ENCODE measurements around the gene DNAJA3.
"Not testable (repeated sequence)": the region's sequence is repeated elsewhere in the genome, so short reads cannot be mapped to it uniquely, and the experiment has no call there.

DNAJA3 gene

DNA sequence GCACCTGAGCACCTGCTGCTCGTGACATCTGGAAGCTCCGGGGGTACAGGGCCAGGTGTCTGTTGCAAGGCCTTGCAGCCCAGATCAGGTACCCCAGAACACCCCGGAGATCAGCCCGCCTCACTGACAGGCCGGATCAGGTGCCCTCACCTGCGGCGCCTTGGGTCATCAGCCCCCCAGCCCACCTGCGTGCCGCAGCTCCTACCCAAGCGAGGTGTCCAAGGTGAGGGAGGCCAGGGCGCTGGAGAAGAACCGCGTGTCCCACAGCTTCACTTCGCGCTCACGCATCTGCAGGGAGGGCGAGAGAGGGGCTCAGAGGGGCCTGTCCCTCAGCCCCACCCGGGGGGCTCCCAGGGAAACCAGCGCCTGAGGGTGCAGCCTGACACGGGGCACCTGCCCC is 37.9 kb upstream of the DNAJA3 start:
- DNase-seq (ENCODE audit: low spot score), result no peak

DNA sequence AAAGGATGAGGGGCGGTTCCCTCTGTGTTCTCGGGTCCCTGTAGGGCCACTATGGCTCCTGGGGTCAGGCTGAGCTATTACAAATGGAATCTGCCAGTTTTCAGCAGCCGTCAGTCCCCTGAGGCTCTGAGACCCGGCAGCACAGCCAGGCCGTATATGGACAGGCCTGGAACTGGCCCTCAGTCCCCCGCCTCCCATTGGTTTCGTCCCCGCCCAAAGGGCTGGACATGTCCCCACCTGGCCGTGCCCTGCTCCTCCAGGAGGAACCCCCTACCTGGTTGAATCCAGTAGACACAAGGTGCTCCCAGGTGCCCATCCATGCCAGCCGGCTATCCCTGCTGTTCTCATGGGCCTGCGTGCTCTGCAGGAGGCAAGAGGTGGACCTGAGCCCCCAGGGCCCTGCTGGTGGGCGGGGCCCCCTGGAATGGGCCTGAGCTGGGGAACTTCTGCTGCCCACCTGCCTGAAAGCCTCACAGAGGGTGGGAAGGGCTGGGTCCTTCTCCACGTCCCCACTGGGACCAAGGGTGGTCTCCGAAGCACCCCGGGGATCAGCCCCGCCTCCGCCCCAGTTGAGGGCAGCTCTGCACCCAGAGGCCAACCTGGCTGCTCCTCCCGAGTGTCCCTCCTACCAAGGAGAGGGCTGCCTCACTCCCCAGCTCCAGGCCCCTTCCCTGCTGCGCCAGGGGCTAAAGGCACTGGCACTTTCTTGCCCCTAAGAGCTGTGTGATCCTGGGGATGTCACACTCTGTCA is 37.2 kb upstream of the DNAJA3 start:
- no peak for DNase-seq (ENCODE audit: low spot score)

DNA sequence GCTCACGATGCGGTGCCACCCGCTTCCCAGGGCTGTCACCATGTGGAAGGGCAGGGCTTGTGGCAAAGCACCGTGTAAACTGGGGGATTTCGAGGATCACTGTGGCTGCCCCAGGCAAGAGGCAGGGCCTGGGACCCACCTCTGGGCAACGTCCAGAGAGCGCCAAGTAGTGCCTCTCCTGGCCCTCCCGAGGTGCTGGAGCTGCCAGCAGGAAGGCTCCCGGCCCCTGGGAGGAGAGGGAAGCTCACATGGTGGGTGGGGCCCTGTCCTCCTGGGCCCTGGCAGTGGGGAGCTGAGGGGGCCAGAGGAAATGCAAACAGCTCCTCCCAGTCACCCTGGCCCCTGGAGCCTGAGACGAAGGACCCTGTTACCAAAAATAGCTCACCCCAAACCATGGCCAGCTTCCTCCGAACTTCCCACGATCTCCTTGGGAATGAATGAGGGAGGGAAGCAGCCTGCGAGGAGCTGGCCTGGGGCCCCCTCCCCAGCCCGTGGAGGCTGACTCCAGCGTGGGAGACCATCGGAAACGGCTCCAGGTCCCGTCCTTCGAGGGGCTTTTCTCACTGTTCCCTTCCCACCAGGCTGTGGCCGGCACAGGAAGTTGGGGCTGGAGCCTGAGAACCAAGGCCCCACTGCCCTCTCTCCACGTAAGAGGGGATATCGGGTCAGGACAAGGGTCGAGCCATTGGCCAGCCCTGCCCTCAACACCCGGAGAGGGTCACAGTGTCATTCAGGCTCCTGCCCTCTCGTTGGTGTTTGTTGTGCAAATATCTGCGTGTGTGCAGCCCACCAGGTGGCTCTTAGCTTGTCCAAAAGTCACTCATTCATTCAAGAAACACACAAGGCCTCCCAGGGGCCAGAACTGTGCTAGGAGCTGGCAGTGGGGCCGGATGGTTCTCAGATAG is 36.4 kb upstream of the DNAJA3 start:
- DNase-seq (ENCODE audit: low spot score), result no peak

DNA sequence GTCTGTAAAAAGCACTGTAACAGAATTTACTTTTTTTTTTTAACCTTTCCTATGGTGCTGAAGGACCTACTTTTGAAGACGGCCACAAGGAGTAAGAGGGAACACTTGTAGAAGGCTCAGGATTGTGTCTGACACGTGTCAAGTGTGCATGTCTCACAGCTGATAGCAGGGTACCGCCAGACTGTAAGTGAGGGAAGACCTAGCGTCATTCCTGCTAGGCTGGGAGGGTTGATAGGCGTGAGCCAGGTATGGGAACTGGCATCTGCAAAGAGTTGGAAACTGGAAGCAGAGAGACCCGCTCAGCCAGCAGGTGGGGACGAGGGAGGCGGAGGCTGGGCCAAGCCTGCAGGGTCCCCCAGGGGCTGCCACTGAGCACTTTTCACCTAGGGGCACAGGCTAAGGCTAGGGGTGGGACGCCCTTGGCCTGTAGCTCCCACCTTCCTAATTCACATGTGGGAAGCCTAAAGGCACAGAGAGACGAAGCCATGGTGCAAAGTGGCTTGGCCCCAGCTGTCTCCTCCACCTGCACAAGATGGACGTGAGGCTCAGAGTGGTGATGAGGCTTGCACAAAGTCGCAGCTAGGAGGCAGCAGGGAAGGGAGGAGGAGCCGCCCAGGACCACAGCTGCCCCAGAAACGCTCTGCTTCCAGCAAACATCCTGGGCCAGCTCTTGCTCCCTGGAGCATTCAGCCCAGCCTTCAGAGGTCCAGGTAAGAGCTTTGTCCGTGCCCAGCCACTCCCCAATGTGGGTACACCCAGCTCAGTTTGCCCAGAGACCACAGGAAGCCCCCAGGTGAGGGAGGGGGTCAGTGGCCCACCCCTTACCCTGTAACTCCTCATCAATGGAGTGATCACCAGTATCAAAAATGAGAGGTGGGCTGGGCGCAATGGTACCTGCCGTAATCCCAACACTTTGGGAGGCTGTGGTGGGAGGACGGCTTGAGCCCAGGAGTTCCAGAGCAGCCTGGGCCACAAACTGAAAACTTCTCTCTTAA is 35.1 kb upstream of the DNAJA3 start:
- no peak for DNase-seq (ENCODE audit: low spot score)

DNA sequence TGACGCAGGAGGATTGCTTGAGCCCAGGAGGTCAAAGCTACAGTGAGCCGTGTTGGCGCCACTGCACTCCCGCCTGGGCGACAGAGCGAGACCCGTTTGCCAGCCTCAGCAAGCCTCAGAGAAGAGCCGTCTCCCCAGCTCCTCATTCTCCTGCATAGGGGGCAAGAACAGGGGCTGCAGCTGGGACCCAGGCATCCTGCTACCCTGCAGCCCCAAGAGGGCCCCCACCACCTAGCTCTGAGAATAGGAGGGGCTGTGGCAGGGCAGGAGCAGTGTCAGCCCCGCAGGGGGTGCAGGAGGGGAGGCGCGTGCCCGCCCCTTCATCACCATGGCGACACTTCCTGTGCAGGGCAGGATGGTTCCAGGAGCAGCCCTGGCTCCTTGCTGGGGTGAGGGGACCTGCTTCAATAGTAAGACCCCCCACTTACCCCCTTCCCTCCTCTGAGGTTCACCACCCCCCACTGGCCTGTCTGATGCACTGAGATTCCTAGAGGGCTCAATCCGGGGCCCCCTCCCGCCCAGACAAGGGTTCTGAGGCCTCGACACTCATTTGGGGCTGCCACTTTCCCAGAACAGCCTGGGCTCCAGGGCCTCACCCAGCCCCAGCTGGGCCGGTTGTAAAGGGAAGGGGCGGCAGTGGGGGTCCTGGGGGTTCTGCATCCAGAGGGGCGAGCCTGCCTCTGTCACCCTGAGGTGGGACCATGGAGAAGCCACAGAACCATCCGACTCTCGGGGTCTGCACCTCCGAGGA is 33.9 kb upstream of the DNAJA3 start:
- no peak for DNase-seq (ENCODE audit: low spot score)

DNA sequence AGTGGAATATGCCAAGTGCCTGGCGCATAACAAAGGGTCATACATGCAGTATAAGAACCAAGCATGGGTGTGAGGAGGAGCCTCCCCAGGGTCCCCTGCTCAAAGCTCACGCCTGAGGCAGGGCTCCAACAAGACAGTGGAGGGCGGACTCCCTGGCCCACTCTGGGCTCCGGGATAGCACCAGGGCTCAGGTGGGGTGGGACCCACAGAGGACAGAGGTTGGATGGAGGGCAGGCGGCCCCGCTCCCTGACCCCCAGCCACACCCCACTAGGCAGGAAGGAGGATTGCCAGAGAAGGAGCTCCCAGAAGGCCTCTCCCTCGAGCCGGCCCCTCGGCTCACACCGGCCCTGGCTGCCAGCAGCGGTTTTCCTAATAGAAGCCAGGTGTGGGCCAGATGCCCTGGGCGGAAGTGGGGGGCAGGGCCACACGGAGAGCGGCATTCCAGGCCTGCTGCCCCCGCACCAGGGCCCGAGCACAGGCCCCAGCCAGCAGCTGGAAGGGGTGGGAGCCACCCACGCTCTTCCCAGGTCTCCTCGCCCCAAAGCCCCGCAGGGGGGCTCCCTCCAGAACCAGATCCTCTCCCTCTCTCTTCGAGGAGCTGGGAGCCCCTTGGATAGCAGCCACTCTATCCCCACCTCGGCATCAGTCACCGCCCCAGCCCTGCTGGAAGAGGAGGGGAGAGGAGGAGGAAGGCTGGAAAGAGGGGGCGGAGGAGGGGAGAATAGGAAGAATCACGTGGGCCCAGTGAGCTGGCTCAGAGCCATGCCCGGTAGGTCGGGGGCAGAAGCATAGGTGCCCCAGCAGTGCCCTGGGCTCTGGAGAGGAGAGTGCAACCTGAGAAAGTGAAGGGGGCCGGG is 33.1 kb upstream of the DNAJA3 start:
- DNase-seq (ENCODE audit: low spot score), result peak; percentile 38

DNA sequence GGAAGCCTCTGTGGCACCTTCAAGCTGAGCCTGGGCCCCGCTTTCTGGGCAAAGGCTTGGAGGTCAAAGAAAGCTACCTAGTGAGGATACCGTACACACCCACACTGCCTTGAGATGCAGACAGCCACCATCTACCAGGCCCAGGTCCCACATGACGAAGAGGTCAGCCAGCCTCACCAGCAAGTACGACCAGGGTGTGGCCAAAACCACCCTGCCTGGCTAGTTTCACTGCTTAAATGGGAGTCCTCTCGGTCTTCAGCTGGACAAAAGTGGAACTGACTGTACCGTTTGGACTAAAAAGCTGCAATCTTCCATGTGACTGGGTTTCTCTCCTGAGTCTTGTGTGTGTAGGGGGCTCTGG is 32.4 kb upstream of the DNAJA3 start:
- peak; percentile 62 for DNase-seq (ENCODE audit: low spot score)

DNA sequence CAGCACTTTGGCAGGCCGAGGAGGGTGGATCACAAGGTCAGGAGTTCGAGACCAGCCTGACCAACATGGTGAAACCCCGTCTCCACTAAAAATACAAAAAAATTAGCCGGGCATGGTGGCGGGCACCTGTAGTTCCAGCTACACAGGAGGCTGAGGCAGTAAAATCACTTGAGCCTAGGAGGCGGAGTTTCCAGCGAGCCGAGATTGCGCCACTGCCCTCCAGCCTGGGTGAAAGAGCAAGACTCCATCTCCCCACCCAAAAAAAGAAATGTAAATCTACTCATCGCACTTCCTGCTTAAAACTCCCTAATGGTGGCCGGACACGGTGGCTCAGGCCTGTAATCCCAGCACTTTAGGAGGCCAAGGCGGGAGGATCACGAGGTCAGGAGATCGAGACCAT is 31.8 kb upstream of the DNAJA3 start:
- DNase-seq (ENCODE audit: low spot score), result not testable (repeated sequence)

DNA sequence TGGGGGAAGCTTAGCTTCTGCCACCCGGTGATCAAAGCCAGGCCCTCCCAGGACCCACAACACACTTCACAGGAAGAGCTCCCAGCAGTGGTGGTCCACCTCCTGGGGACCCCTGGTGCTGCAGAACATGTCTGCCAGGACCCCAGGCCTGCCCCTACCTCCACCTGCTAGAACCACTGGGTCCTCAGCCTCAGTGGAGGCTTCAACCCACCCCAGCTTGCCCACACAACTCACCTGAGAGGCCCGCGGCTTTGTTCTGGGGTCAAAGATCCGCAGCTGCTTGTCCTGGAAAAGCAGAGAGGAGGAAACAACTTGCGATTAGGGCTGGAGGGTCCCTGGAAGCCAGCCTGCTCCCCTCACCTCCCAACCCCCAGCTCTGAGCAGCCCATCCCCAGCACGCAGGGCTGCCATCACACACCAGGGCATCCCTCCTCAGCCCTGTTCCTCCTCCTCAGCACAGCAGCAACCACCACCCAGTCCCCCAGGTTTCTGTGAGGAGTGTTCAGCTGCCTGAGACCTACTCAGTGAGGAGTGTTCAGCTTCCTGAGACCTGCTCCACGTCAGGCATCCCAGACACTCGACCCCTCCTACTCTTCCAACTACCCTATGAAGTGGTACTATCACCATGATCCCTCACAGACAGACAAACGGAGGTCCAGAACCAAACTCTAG is 30.5 kb upstream of the DNAJA3 start:
- DNase-seq (ENCODE audit: low spot score), result no peak

DNA sequence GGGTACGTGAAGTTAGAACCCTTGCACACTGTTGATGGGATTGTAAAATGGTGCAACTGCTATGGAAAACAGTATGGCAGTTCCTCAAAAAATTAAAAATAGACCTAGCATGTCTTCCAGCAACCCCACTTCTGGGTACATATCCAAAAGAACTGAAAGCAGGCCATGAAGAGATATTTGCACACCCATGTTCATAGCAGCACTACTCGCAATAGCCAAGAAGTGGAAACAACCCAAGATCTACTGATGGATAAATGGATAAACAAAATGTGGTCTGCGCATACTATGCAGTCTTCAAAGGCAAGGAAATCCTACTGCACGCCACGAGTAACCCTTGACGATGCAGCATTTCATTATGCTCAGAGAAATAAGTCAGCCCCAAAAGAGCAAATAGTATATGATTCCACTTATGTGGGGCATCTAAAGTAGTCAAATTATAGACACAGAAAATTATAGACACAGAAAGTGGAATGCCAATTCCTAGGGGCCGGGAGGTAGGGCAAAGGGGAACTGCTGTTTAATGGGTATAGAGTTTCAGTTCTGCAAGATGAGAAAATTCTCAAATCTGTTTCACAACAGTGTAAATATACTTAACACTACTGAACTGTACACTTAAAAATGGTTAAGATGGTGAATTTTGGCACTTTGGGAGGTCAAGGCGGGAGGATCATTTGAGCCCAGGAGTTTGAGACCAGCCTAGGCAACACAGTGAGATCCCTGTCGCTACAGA is 26.5 kb upstream of the DNAJA3 start:
- DNase-seq (ENCODE audit: low spot score), result no peak

DNA sequence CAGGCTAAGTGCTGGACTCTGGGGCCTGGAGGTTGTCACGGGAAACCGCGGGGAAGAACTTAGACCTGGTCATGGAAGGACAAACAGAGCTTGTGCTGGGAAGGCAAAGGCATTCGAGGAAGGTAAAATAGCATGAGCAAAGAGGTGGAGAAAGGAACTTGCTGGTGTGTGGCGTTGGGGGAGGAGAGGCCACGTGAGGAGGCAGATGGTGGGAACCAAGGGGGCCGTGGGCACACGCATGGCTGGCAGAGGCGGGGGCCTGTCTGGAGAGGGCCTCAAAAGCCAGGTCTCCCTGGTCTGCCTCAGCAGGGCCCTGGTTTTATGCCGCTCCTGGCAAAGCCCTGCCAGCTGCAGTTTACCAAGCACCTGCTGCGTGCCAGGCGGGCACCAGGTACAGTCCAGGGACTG is 24.6 kb upstream of the DNAJA3 start:
- DNase-seq (ENCODE audit: low spot score), result no peak

DNA sequence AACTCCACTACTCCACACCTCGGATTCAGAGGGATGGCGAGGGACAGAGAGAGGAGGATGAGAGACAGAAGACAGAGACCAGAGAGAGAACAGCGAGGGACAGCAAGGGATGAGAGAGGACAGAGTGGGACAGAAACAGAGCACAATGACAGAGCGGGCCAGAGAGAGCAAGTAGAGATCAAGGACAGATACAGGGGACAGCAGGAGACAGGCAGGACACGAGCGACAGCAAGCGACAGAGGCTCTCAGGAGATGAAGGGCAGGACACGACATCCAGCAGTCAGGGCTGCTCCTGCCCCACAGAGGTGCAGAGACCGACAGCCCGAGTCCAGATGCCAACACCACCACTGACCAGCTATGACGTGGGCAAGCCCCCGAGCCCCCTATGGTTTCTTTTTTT is 24.2 kb upstream of the DNAJA3 start:
- no peak for DNase-seq (ENCODE audit: low spot score)

DNA sequence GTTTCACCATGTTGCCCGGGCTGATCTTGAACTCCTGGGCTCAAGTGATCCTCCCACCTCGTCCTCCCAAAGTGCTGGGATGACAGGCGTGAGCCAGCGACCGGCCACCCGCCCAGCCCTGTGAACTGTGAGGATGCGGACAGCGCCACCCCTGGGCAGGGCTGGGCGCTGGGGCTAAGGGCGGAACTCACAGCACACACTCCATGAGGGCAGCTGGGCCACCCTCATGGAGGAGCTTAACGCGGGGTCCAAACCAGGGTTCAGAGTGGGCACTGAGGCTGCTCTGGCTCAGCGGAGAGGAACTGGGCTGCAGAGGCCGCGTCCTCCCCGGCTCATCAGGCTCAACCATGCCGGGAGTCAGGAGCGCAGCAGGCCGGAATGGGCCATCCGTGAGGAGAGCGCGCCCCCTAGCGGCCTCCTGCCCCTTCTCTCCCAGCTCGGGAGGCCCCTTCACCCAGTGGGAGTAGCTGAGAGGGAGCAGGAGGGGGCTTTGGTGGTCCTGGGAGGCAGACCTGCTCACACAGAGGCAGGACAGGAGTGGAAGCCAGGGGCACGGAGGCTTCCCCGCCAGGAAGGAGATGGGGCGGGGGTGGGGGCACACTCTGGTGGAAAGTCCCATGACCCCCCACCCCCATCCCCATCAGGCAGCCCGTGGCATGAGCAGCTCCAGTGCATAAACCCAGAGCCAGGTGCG is 23.1 kb upstream of the DNAJA3 start:
- peak; percentile 68 for DNase-seq (ENCODE audit: low spot score)

DNA sequence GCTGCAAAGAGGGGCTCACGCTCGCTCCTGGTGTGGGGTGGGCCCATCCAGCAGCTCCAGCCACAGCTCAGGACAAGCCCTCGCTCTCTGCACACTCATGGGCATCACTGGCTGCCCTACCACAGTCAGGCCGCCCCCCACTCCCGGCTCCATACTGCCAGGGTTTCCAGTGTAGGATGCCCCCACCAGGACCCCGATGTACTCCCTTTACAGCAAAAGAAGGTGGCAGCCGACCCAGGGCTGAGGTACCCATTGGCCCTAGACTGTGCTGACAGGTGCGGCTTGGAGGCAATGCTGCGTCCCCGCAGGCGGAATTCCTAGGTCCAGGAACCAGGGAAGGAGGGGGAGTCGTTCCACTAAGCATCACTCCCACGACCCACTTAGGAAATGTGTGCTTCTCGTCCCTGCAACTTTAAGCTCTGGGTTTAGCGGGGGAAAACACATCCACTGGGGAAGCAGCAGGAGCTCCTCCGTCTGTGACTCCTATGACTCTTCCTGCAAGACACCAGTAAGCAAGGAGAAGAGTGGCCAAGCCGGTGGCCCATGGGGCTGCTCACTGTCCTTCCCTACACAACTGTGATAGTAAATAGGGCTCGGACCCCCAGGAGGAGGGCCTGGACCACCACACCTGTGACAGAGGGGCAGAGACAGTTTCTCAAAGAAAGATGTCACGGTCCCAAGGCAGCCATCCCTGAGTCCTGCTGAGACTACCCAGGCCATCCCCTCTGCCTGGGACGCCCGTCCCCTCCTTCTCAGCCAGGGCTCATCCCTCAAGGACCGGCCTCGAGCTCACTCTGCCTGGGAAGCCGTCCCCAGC is 22.3 kb upstream of the DNAJA3 start:
- DNase-seq (ENCODE audit: low spot score), result no peak

DNA sequence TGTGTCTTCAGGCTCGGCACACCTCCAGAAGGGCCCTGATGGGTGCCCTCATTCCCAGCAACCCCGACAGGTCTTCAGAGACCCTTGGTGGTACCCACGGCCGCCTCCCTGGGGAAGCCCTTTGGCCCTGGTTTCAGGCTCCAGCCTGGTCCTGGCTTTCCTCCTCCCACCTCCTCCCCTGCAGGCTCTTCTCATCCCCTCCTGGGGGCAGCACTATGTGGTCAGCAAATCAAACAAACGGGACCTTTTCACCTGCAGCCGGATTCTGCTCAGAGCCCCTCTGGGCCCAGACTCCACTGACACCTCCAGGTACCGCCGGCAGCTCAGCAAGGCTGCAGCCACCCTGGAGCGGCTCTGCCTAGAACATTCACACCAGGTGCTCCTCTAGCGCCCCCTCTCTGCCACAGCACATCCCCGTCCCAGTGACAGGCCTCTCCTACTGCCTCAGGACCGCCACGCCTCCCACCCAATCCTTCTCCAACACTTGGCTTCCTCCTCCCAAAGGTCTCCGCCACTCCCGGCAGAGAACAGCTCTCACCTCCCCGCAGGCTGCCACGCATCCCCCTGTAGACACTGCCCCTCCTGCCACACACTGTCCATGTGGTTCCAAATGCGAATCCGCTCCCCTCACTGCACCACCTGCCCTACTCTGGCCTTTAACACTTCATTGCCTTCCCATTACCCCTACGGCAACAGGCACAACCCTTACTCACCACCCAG is 21.3 kb upstream of the DNAJA3 start:
- DNase-seq (ENCODE audit: low spot score), result peak; percentile 41

DNA sequence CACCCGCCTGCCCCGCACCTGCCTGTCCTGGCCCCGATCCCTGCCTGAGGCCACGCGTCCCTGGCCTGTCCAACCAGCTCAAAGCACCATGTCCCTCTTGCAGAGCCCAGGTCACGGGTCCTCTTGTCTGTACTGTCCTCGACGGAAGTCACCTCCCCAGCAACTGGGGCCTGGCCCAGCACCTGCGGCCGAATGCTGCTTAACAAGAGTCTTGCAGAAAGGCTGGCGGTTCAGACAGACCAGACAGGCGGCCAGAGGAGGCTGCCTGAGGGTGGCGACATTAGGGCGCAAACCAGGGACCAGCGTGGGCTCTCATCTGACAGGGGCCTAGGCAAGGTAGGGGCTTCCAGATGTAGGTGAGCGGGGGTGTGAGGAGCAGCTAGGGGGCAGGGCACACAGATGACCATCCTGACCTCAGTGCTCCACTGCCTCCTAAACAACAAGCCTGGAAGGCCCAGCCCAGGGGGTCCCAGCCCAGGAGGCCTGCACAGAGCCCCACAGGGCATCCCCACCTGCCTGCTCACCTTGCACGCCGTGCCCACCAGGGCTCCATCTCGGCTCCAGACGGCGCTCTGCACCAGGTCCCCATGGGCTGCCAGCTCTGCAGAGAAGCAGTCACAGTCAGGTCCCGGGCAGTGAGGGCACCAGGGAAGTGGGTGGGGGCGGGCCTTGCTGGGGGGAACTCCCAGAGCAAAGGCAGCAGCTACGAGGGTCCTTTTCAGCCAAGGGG is 20.5 kb upstream of the DNAJA3 start:
- DNase-seq (ENCODE audit: low spot score), result no peak
